DOHH2 (cell line): ENCODE data around the gene RHBDF2.

Experiments used
- H3F3A ChIP-seq: fragments of 200-600 bp; sonication (generic), shearing (Covaris generic); 2 replicates; pipeline ENCODE4 v1.6.0; 2016; ENCODE audit warnings: antibody characterized with exemption, mild to moderate bottlenecking; ENCODE audit not compliant: control insufficient read depth, insufficient read depth
- H3K27ac ChIP-seq: fragments of 200-600 bp; sonication (generic); 2 replicates; pipeline ENCODE4 v1.5.1; 2014; ENCODE audit warnings: low read depth, mild to moderate bottlenecking, low read length, moderate library complexity
- H3K27me3 ChIP-seq: fragments of 200-600 bp; sonication (generic); 2 replicates; pipeline ENCODE4 v1.6.1; 2014; ENCODE audit warnings: mild to moderate bottlenecking, low read length, mixed read lengths; ENCODE audit not compliant: control insufficient read depth
- H3K36me3 ChIP-seq: fragments of 200-600 bp; sonication (generic); 2 replicates; pipeline ENCODE4 v1.6.1; 2014; ENCODE audit warnings: mild to moderate bottlenecking, low read length, moderate library complexity, mixed read lengths; ENCODE audit not compliant: control insufficient read depth
- H3K4me1 ChIP-seq: fragments of 200-600 bp; sonication (generic); 2 replicates; pipeline ENCODE4 v1.6.1; 2014; ENCODE audit warnings: mild to moderate bottlenecking, low read length, mixed read lengths; ENCODE audit not compliant: control insufficient read depth
- H3K4me2 ChIP-seq: fragments of 200-600 bp; sonication (generic); 2 replicates; pipeline ENCODE4 v1.6.0; 2014; ENCODE audit warnings: mild to moderate bottlenecking, low read length, moderate library complexity
- H3K4me3 ChIP-seq: fragments of 200-600 bp; sonication (generic); 2 replicates; pipeline ENCODE4 v1.5.1; 2014; ENCODE audit warnings: mild to moderate bottlenecking, low read length, mixed read lengths
- H3K79me2 ChIP-seq: fragments of 200-600 bp; sonication (generic); 2 replicates; pipeline ENCODE4 v1.6.1; 2014; ENCODE audit warnings: mild to moderate bottlenecking, low read length, mixed read lengths; ENCODE audit not compliant: control insufficient read depth
- H3K9me2 ChIP-seq: fragments of 200-600 bp; sonication (generic); replicated peaks from 2 replicates; pipeline ENCODE4 v1.6.1; 2014; ENCODE audit warnings: mild to moderate bottlenecking, low read length, mixed read lengths; ENCODE audit not compliant: control insufficient read depth
- H3K9me3 ChIP-seq: fragments of 200-600 bp; sonication (generic); 2 replicates; pipeline ENCODE4 v1.6.1; 2014; ENCODE audit warnings: antibody characterized with exemption, low read length, mixed read lengths; ENCODE audit not compliant: control insufficient read depth, insufficient read depth
- H4K20me1 ChIP-seq: fragments of 200-600 bp; sonication (generic); 2 replicates; pipeline ENCODE4 v1.6.0; 2014; ENCODE audit warnings: low read depth, mild to moderate bottlenecking, antibody characterized with exemption, low read length, moderate library complexity; ENCODE audit not compliant: control insufficient read depth, insufficient read depth
- EZH2phosphoT487 ChIP-seq: fragments of 200-600 bp; sonication (generic); IDR thresholded peaks from 2 replicates; pipeline ENCODE4 v1.6.1; 2017; ENCODE audit warnings: borderline replicate concordance, mild to moderate bottlenecking, antibody characterized with exemption, low read length, moderate library complexity, mixed read lengths
- TF ChIP-seq, protein P1 (sequence below): fragments of 200-600 bp; sonication (generic); IDR thresholded peaks from one replicate; pipeline ENCODE4 v1.5.1; 2014; ENCODE audit warnings: antibody characterized with exemption, mild to moderate bottlenecking, low read depth, low read length; ENCODE audit not compliant: poor library complexity, severe bottlenecking

RHBDF2 gene

GRCh38 chr17:76449126-76449525 is 52.1 kb downstream of the RHBDF2 start:
- no peak for TF ChIP-seq EZH2phosphoT487
- TF ChIP-seq, protein P1, sequence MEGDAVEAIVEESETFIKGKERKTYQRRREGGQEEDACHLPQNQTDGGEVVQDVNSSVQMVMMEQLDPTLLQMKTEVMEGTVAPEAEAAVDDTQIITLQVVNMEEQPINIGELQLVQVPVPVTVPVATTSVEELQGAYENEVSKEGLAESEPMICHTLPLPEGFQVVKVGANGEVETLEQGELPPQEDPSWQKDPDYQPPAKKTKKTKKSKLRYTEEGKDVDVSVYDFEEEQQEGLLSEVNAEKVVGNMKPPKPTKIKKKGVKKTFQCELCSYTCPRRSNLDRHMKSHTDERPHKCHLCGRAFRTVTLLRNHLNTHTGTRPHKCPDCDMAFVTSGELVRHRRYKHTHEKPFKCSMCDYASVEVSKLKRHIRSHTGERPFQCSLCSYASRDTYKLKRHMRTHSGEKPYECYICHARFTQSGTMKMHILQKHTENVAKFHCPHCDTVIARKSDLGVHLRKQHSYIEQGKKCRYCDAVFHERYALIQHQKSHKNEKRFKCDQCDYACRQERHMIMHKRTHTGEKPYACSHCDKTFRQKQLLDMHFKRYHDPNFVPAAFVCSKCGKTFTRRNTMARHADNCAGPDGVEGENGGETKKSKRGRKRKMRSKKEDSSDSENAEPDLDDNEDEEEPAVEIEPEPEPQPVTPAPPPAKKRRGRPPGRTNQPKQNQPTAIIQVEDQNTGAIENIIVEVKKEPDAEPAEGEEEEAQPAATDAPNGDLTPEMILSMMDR = no peak
- no peaks in the 10 kb centered on the region for H3K9me3 ChIP-seq
- H3K27me3 ChIP-seq = no peaks in the 10 kb centered on the region
- H3K4me3 ChIP-seq = no peak overlapping the region
- H3K27ac ChIP-seq = no peak overlapping the region
- peaks cover 88% of the 10 kb centered on the region for H3K79me2 ChIP-seq
- peaks cover 48% of the 10 kb centered on the region for H4K20me1 ChIP-seq
- peaks cover 11% of the 10 kb centered on the region for H3K36me3 ChIP-seq
- H3K4me1 ChIP-seq = peaks cover 78% of the 10 kb centered on the region
- H3K4me2 ChIP-seq = peak overlapping the region; percentile 32
- no peaks in the 10 kb centered on the region for H3K9me2 ChIP-seq
- H3F3A ChIP-seq = peaks cover 11% of the 10 kb centered on the region; the same call in 1 of the 2 replicates

GRCh38 chr17:76447931-76448652 is 53.1 kb downstream of the RHBDF2 start:
- Histone ChIP-seq H3K27me3 (no peaks in the 10 kb centered on the region), H3F3A (peaks cover 11% of the 10 kb centered on the region; the same call in 1 of the 2 replicates), H3K9me2 (no peaks in the 10 kb centered on the region), H3K27ac (no peak overlapping the region), H4K20me1 (peaks cover 48% of the 10 kb centered on the region), H3K9me3 (no peaks in the 10 kb centered on the region), H3K36me3 (peaks cover 11% of the 10 kb centered on the region), H3K4me2 (peak overlapping the region; percentile 32), H3K4me1 (peaks cover 82% of the 10 kb centered on the region), H3K4me3 (no peak overlapping the region), H3K79me2 (peaks cover 98% of the 10 kb centered on the region)
- TF ChIP-seq EZH2phosphoT487 = no peak
- TF ChIP-seq, protein P1 = no peak

DNA sequence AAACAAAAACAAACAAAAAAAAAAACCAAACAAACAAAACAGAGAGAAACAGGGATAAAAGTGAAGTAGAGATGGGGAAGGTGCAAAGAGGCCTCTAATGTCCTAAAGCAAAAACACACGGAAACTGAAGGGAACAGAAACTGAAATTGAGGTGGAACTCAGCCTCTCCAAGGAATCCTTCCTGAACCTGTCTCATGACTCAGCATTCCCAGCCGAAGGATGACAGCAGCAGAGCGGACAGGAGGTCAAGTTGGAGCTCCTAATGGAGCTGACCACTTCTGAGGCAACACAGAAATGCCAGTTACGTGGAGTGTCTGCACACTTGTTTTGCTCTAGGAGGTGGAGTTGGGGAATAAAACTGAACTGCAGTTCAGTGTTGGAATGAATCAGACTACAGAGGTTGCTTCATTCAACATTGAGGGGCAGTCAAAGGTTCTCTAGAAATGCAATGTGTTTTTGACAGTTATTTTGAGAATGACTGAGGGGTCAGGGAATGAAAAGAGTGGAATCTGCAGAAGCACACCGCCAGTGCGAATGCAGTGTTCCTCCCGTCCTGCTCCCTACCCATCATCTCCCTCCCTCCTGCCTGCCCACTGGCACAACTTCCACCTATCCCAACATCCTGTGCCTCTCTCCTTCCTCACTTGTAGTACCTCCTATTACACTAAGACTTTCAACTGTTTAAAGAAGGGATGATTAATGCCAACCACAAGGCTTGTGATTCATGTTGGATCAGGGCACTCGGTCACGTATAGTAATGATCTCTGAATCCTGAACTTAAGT is 54.6 kb downstream of the RHBDF2 start:
- no peaks in the 10 kb centered on the region for H3K9me2 ChIP-seq
- peaks cover 54% of the 10 kb centered on the region for H4K20me1 ChIP-seq
- H3K36me3 ChIP-seq = peaks cover 13% of the 10 kb centered on the region; the same call in 1 of the 2 replicates
- no peaks in the 10 kb centered on the region for H3K27me3 ChIP-seq
- H3K4me2 ChIP-seq = peak overlapping the region; percentile 67
- peak overlapping the region; percentile 23; the same call in 1 of the 2 replicates for H3K4me3 ChIP-seq
- no peaks in the 10 kb centered on the region for H3K9me3 ChIP-seq
- TF ChIP-seq, protein P1 = no peak
- TF ChIP-seq EZH2phosphoT487 = no peak
- H3K27ac ChIP-seq = no peak overlapping the region
- peaks cover 94% of the 10 kb centered on the region for H3K4me1 ChIP-seq
- H3K79me2 ChIP-seq = peaks cover 100% of the 10 kb centered on the region
- peaks cover 11% of the 10 kb centered on the region; the same call in 1 of the 2 replicates for H3F3A ChIP-seq
